A549 (cell line): ENCODE measurements around the gene FOS. TPM values are rescaled to one million over a fixed set of nuclear protein-coding genes. Genes with fewer than 3 reads are reported as not detected.
A peak's percentile ranks its signal among the peaks of the same experiment; 100 is the strongest.

Experiments
- CBX2 ChIP-seq: fragments of 200-600 bp; sonication (generic); IDR thresholded peaks from 2 replicates; pipeline ENCODE4 v1.6.1; 2016; ENCODE audit warnings: low read depth, mild to moderate bottlenecking, borderline replicate concordance
- CBX8 ChIP-seq: fragments of 200-600 bp; sonication (generic); IDR thresholded peaks from 2 replicates; pipeline ENCODE4 v1.6.1; 2016
- CEBPB ChIP-seq, 2 experiments: fragments of >200 bp in 1 of 2; sonication (Bioruptor Twin) in 1 of 2; formaldehyde crosslinking in 1 of 2; IDR thresholded peaks; 2 replicates each; pipeline ENCODE4 v1.6.1; 2012 to 2016
- CHD2 ChIP-seq: fragments of 150-350 bp; IDR thresholded peaks from 2 replicates; pipeline ENCODE4 v1.6.1; 2014; ENCODE audit warnings: low read length; ENCODE audit not compliant: partially characterized antibody
- CHD4 ChIP-seq: fragments of 200-600 bp; sonication (generic); IDR thresholded peaks from 2 replicates; pipeline ENCODE4 v1.6.1; 2016; ENCODE audit warnings: antibody characterized with exemption, mild to moderate bottlenecking, borderline replicate concordance
- EHF ChIP-seq: fragments of 250-450 bp; sonication (Bioruptor Pico); IDR thresholded peaks from 2 replicates; pipeline ENCODE4 v1.5.0; 2020; ENCODE audit warnings: mild to moderate bottlenecking
- FOXS1 ChIP-seq: fragments of 250-450 bp; sonication (Bioruptor Pico); IDR thresholded peaks from 2 replicates; pipeline ENCODE4 v1.5.0; 2020; ENCODE audit warnings: mild to moderate bottlenecking, moderate library complexity
- GATA3 ChIP-seq: IDR thresholded peaks from 2 replicates; pipeline ENCODE4 v1.6.1; 2012; ENCODE audit warnings: borderline replicate concordance
- HDAC2 ChIP-seq: fragments of 200-600 bp; sonication (generic); IDR thresholded peaks from 2 replicates; pipeline ENCODE4 v1.6.1; 2016
- HEYL ChIP-seq: fragments of 250-450 bp; sonication (Bioruptor Pico); IDR thresholded peaks from 2 replicates; pipeline ENCODE4 v1.8.0; 2021; ENCODE audit warnings: mild to moderate bottlenecking, moderate library complexity
- HOXA7 ChIP-seq: fragments of 250-450 bp; sonication (Bioruptor Pico); IDR thresholded peaks from 2 replicates; pipeline ENCODE4 v1.5.0; 2020; ENCODE audit warnings: mild to moderate bottlenecking, moderate library complexity
- HOXB13 ChIP-seq: fragments of 250-450 bp; sonication (Bioruptor Pico); IDR thresholded peaks from 2 replicates; pipeline ENCODE4 v1.5.0; 2020; ENCODE audit warnings: low read depth, mild to moderate bottlenecking, moderate library complexity
- JUNB ChIP-seq: fragments of >200 bp; sonication (Bioruptor Twin); formaldehyde crosslinking; IDR thresholded peaks from 2 replicates; pipeline ENCODE4 v1.6.1; 2016
- MYC ChIP-seq: IDR thresholded peaks from 2 replicates; pipeline ENCODE4 v1.6.1; 2012; ENCODE audit warnings: mild to moderate bottlenecking, inconsistent platforms, low read length, improper control_type of control experiment, borderline replicate concordance
- NPAS2 ChIP-seq: fragments of 250-450 bp; sonication (Bioruptor Pico); IDR thresholded peaks from 2 replicates; pipeline ENCODE4 v1.8.0; 2022; ENCODE audit warnings: mild to moderate bottlenecking, moderate library complexity, borderline replicate concordance
- POLR2AphosphoS2 ChIP-seq: conservative IDR thresholded peaks from 2 replicates; pipeline ENCODE4 v1.6.1; 2012; ENCODE audit warnings: low read length, improper control_type of control experiment, inconsistent platforms
- RARB ChIP-seq: fragments of 250-450 bp; sonication (Bioruptor Pico); IDR thresholded peaks from 2 replicates; pipeline ENCODE4 v1.8.0; 2021; ENCODE audit warnings: mild to moderate bottlenecking, moderate library complexity
- RCOR1 ChIP-seq: fragments of 150-350 bp; IDR thresholded peaks from 2 replicates; pipeline ENCODE4 v1.6.1; 2014; ENCODE audit warnings: antibody characterized with exemption, low read length, low read depth
- RNF2 ChIP-seq: fragments of 200-600 bp; sonication (generic); IDR thresholded peaks from 2 replicates; pipeline ENCODE4 v1.6.1; 2016; ENCODE audit warnings: low read depth, mild to moderate bottlenecking, antibody characterized with exemption, moderate library complexity, borderline replicate concordance
- ZC3H11A ChIP-seq: fragments of 450-650 bp; IDR thresholded peaks from 2 replicates; pipeline ENCODE4 v1.6.1; 2014; ENCODE audit warnings: antibody characterized with exemption, mild to moderate bottlenecking
- ZSCAN20 ChIP-seq: fragments of 250-450 bp; sonication (Bioruptor Pico); IDR thresholded peaks from 2 replicates; pipeline ENCODE4 v1.8.0; 2022; ENCODE audit warnings: mild to moderate bottlenecking, moderate library complexity
- polyA plus RNA-seq, 4 experiments: library from polyadenylated mRNA; depleted of rRNA in 3 of 4; stranded (reverse); fragments of >200 nt; fragmentation: RNase III in 1 of 4; extraction: RNeasy Plus Mini Kit Qiagen cat#74134 plus additional on column Dnase treatment in 1 of 4; gene quantifications; 2 replicates in 3 of 4; 3 replicates in 1 of 4; pipeline ENCODE4 v1.2.3, GENCODE V29; 2011 to 2017
- TF ChIP-seq, protein P1 (sequence below): fragments of >200 bp; sonication (Bioruptor Twin); formaldehyde crosslinking; IDR thresholded peaks from 2 replicates; pipeline ENCODE4 v1.6.1; 2016
- TF ChIP-seq, protein P2 (sequence below): fragments of >200 bp; sonication (Bioruptor Twin); formaldehyde crosslinking; IDR thresholded peaks from 3 replicates; pipeline ENCODE4 v1.6.1; 2016
- TF ChIP-seq, protein P3 (sequence below): fragments of >200 bp; sonication (Bioruptor Twin); formaldehyde crosslinking; IDR thresholded peaks from 3 replicates; pipeline ENCODE4 v1.5.1; 2016
- TF ChIP-seq, protein P4 (sequence below): fragments of 450-650 bp; IDR thresholded peaks from 2 replicates; pipeline ENCODE4 v1.6.1; 2014; ENCODE audit warnings: antibody characterized with exemption
- TF ChIP-seq, protein P5 (sequence below): fragments of 250-450 bp; sonication (Bioruptor Pico); IDR thresholded peaks from 2 replicates; pipeline ENCODE4 v1.5.0; 2021; ENCODE audit warnings: mild to moderate bottlenecking, moderate library complexity, borderline replicate concordance
- TF ChIP-seq, protein P6 (sequence below): IDR thresholded peaks from 2 replicates; pipeline ENCODE4 v1.6.1; 2012

The FOS gene
- polyA plus RNA-seq, 2 of the 4 experiments (the other 2 are of a cell fraction), result 4.2 to 256 TPM

DNA sequence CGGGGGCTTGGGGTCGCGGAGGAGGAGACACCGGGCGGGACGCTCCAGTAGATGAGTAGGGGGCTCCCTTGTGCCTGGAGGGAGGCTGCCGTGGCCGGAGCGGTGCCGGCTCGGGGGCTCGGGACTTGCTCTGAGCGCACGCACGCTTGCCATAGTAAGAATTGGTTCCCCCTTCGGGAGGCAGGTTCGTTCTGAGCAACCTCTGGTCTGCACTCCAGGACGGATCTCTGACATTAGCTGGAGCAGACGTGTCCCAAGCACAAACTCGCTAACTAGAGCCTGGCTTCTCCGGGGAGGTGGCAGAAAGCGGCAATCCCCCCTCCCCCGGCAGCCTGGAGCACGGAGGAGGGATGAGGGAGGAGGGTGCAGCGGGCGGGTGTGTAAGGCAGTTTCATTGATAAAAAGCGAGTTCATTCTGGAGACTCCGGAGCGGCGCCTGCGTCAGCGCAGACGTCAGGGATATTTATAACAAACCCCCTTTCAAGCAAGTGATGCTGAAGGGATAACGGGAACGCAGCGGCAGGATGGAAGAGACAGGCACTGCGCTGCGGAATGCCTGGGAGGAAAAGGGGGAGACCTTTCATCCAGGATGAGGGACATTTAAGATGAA, 630 bp downstream of the FOS start (continued):
- TF ChIP-seq, protein P1, sequence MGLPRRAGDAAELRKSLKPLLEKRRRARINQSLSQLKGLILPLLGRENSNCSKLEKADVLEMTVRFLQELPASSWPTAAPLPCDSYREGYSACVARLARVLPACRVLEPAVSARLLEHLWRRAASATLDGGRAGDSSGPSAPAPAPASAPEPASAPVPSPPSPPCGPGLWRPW, result no peak
- no peak for TF ChIP-seq EHF (CRISPR knock-in tag)
- TF ChIP-seq, protein P2, sequence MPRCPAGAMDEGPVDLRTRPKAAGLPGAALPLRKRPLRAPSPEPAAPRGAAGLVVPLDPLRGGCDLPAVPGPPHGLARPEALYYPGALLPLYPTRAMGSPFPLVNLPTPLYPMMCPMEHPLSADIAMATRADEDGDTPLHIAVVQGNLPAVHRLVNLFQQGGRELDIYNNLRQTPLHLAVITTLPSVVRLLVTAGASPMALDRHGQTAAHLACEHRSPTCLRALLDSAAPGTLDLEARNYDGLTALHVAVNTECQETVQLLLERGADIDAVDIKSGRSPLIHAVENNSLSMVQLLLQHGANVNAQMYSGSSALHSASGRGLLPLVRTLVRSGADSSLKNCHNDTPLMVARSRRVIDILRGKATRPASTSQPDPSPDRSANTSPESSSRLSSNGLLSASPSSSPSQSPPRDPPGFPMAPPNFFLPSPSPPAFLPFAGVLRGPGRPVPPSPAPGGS, result no peak
- TF ChIP-seq CEBPB (IDR thresholded peaks at IDR 0.05), result no peak
- no peak for TF ChIP-seq CBX8
- TF ChIP-seq CBX2, result no peak; the same call in 1 of the 2 replicates
- TF ChIP-seq, protein P3, sequence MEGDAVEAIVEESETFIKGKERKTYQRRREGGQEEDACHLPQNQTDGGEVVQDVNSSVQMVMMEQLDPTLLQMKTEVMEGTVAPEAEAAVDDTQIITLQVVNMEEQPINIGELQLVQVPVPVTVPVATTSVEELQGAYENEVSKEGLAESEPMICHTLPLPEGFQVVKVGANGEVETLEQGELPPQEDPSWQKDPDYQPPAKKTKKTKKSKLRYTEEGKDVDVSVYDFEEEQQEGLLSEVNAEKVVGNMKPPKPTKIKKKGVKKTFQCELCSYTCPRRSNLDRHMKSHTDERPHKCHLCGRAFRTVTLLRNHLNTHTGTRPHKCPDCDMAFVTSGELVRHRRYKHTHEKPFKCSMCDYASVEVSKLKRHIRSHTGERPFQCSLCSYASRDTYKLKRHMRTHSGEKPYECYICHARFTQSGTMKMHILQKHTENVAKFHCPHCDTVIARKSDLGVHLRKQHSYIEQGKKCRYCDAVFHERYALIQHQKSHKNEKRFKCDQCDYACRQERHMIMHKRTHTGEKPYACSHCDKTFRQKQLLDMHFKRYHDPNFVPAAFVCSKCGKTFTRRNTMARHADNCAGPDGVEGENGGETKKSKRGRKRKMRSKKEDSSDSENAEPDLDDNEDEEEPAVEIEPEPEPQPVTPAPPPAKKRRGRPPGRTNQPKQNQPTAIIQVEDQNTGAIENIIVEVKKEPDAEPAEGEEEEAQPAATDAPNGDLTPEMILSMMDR, result no peak
- no peak for TF ChIP-seq CHD2
- no peak for TF ChIP-seq NPAS2 (CRISPR knock-in tag)
- TF ChIP-seq ZSCAN20, result no peak
- no peak for TF ChIP-seq HOXB13 (CRISPR knock-in tag)
- no peak for TF ChIP-seq FOXS1
- TF ChIP-seq GATA3, result no peak
- TF ChIP-seq RARB (CRISPR knock-in tag), result peak; percentile 84; the same call in 1 of the 2 replicates
- TF ChIP-seq, protein P4, sequence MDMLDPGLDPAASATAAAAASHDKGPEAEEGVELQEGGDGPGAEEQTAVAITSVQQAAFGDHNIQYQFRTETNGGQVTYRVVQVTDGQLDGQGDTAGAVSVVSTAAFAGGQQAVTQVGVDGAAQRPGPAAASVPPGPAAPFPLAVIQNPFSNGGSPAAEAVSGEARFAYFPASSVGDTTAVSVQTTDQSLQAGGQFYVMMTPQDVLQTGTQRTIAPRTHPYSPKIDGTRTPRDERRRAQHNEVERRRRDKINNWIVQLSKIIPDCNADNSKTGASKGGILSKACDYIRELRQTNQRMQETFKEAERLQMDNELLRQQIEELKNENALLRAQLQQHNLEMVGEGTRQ, result no peak
- TF ChIP-seq POLR2AphosphoS2, result peak; percentile 97
- no peak for TF ChIP-seq ZC3H11A
- TF ChIP-seq, protein P5, sequence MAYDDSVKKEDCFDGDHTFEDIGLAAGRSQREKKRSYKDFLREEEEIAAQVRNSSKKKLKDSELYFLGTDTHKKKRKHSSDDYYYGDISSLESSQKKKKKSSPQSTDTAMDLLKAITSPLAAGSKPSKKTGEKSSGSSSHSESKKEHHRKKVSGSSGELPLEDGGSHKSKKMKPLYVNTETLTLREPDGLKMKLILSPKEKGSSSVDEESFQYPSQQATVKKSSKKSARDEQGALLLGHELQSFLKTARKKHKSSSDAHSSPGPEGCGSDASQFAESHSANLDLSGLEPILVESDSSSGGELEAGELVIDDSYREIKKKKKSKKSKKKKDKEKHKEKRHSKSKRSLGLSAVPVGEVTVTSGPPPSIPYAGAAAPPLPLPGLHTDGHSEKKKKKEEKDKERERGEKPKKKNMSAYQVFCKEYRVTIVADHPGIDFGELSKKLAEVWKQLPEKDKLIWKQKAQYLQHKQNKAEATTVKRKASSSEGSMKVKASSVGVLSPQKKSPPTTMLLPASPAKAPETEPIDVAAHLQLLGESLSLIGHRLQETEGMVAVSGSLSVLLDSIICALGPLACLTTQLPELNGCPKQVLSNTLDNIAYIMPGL (CRISPR knock-in tag), result 0 out of 2 replicates have a peak, but pooled peaks have one; percentile 72
- no peak for TF ChIP-seq HDAC2
- no peak for TF ChIP-seq HEYL (CRISPR knock-in tag)
- TF ChIP-seq, protein P6, sequence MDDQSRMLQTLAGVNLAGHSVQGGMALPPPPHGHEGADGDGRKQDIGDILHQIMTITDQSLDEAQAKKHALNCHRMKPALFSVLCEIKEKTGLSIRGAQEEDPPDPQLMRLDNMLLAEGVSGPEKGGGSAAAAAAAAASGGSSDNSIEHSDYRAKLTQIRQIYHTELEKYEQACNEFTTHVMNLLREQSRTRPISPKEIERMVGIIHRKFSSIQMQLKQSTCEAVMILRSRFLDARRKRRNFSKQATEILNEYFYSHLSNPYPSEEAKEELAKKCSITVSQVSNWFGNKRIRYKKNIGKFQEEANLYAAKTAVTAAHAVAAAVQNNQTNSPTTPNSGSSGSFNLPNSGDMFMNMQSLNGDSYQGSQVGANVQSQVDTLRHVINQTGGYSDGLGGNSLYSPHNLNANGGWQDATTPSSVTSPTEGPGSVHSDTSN, result no peak
- peak; percentile 92 for TF ChIP-seq HOXA7 (CRISPR knock-in tag)
- no peak for TF ChIP-seq RCOR1
- TF ChIP-seq RNF2, result no peak
- no peak for TF ChIP-seq JUNB
- no peak for TF ChIP-seq CHD4
- no peak for TF ChIP-seq MYC
